Activated CD4-positive, CD25-positive, alpha-beta regulatory T cell treated with anti-CD3 and anti-CD28 coated beads, Interleukin-2, amount 50 U/mL, for 72 hours (primary cell): Measurements from ENCODE around the gene LAMA3.

Experiments
- DNase-seq: peaks from one replicate; pipeline ENCODE4 v3.0.0; 2021

Gene LAMA3

GRCh38 chr18:23953984-23954383, 264.7 kb downstream of the LAMA3 start:
- no peak for DNase-seq

GRCh38 chr18:23956483-23956882, 267.2 kb downstream of the LAMA3 start:
- no peak for DNase-seq

- no peak for DNase-seq
Measured at GRCh38 chr18:23958036-23958435, 268.8 kb downstream of the LAMA3 start.

DNA sequence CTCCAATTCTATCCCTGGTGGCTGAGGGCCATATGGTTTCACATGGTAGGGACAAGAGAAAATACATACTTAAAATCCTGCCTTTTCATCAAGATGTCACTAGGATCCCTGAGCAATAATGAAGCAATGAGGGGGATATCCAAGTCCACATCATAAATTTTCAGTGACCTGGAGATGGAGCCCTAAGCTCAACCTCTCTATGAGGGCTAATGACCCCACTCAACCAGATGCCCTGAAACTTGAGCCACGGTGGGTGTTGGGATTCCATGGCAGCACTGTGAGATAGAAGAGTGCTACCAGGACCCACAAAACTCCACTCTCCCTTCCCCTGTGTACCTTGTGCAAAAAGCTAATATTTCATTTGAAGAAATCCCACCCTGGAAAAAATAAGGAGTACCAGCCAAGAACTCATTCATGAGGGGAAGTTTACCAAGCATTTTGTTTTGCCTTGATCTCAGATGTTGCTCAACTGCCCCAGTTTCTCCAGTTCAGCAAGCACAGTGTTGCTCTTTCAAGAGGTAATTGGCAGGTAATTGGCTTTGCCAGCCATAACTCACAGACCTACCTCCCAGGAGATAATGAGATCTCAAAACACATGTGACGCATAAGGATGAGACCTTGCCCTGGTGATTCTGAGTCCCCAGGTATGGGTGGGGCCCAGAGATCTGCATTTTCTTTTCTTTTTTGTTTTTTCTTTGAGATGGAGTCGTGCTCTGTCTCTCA, 274.4 kb downstream of the LAMA3 start:
- no peak for DNase-seq

GRCh38 chr18:23964282-23965238, 275.3 kb downstream of the LAMA3 start:
- DNase-seq = no peak

- DNase-seq = no peak
Measured at GRCh38 chr18:23966909-23967308, 277.7 kb downstream of the LAMA3 start.

DNA sequence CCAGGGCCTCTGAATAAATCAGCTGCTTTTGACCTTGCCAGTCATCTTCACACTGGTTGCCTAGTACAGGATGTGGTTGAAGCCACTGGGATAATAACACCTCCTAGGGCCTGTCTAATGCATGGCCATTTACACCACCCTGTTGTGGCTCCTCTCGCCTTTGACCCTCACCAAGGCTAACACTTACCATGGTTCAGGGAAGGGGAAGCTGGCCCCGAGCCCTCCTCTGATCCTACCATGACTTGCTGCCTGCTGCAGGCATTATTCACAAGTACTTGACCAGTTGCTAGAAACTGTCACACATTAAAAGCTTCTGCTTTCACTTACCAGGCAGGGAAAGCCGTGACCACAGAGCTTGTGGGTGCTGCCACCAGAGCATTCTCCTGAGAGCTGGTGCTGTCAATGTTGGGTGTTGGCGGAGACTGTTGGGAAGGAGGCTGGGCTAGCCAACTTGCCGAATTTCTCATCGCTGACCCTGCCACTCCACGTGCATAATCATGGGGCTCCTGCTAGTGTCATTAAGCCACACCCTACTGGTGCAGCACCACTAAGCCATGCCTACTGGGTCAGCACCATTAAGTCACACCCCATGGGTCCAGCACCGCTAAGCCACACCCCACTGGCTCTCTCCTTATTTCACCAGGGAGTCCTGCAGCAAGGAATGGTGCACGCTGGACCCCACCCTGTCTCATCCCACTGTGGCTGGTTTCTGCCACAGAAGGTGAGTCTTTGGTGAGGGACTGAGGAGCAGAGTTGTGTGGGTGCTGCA, 278.3 kb downstream of the LAMA3 start:
- no peak for DNase-seq

- no peak for DNase-seq
Measured at GRCh38 chr18:23968638-23969604, 279.7 kb downstream of the LAMA3 start.

- DNase-seq = no peak
Measured at GRCh38 chr18:23969664-23970063, 280.4 kb downstream of the LAMA3 start.

DNA sequence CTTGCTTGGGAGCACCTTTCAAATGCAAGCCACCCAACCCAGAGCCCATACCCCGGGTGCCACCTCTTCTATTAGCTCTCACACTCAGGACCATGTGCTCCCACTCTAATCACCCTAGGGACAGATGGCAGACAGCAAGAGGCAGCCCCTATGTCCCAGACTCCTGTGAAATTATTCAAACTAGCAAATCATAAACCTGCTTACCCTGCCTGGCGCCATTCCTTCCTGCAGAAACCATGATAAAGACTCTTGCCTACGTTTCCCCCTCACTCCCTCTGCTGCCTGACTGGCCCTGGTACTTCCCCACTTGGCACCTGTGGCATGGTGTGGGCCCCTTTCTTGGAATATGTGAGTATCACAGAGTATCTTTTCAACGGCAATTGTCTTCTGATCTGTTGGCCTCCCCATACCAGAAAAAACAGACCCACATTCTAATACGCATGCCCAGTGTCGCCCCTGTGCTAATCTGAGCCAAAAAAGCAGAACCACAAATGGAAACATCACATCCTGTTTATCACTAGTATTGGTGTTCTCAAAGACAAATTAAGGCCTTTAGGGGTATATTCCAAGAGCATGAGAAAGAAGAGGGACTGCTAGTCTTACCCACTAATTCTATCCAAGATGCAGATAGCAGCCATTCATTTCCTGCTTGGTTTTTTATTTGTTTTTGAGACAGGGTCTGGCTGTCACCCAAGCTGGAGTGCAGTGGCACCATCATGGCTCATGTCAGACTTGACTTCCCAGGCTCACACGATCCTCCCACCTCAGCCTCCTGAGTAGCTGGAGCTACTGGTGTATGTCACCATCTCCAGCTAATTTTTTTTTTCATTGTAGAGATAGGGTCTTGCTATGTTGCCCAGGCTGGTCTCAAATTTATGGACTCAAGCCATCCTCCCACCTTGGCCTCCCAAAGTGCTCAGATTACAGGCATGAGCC, 281.2 kb downstream of the LAMA3 start:
- no peak for DNase-seq

GRCh38 chr18:23971097-23971440, 281.8 kb downstream of the LAMA3 start:
- DNase-seq = no peak

DNA sequence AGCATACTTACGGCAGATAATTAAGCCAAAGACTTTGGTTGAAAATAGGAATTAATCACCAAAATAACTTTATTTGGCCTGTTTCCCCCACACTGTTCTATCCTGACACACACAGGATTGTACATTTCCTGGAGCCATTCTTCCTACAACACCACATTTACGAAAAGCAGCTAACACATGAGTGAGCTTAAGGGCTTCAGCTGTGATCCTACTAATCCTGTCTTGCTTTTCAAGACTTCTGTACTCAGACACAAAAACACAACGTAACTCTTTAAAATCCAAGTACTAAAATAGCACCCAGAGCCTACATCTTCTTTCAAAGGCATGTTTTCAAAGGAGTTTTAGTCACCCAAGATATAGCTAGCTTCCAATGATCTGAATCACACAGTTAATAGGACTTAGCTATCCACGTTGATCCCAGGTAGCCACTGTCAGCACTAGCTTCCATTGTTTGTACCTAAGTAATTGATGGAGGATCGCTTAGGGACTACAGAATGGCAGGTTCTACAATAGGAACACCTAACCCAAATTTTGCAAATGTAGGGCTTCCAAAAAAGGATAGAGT, 282.5 kb downstream of the LAMA3 start:
- no peak for DNase-seq

DNA sequence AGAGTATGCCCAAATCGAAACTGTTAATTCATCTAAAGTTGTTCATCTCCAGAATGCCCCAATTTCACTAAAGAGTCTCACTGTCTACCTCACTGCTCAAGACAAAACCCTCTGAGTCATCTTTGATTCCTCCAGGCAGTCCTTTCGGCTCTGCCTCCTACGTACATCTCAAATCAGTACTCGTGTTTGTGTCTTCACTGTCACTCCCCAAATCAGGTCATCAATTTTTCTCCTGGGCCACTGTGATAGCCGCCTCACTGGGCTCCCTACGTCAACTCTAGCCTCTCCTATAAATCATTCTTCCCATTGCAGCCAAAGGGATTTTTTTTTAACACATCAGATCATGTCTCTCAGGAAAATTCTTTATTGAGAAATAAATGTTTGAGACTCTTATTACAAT, 283.2 kb downstream of the LAMA3 start:
- no peak for DNase-seq

DNA sequence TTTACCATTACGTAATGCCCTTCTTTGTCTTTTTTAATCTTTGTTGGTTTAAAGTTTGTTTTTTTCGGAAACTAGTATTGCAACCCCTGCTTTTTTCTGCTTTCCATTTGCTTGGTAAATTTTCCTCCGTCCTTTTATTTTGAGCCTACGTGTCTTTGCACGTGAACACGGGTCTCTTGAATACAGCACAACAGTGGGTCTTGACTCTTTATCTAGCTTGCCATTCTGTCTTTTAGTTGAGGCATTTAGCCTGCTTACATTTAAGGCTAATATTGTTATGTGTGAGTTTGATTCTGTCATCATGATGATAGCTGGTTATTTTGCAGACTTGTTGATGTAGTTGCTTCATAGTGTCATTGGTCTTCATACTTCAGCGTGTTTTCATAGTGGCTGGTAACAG, 287.9 kb downstream of the LAMA3 start:
- no peak for DNase-seq

DNA sequence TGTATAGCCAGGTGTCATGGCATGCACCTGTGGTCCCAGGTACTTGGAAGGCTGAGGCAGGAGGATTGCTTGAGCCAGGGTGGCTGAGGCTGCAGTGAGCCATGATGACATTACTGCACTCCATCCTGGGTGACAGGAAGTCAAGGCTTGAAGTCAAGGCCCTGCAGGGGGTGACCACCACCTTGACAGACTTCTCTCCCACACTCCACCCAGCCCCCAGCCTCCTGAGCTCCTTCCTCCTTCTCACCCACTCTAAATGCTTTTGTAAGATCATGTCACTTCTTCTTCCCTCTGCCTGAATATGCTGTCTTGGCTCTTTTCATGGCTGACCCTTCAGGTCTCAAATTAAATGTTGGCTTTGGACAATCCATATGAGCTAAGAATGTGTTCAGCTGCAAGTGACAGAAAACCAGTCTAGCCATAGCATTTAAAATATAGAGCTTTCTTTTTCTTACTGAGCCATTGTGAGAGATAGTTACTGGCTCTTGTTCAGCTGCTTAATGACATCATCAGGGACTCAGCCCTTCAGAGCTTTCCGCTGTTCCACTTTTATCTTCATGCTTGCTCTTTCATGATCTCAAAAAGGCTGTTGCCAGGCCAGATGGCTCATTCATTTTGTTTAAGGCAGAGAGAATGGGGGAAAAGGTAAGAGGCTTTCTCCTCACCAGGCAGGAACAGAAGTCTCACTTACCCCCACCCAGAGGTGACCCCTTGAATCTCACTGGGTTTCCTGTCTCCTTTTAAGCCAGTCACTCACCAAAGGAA, 288.6 kb downstream of the LAMA3 start:
- DNase-seq = no peak

- no peak for DNase-seq
Measured at GRCh38 chr18:23981369-23981980, 292.2 kb downstream of the LAMA3 start.

DNA sequence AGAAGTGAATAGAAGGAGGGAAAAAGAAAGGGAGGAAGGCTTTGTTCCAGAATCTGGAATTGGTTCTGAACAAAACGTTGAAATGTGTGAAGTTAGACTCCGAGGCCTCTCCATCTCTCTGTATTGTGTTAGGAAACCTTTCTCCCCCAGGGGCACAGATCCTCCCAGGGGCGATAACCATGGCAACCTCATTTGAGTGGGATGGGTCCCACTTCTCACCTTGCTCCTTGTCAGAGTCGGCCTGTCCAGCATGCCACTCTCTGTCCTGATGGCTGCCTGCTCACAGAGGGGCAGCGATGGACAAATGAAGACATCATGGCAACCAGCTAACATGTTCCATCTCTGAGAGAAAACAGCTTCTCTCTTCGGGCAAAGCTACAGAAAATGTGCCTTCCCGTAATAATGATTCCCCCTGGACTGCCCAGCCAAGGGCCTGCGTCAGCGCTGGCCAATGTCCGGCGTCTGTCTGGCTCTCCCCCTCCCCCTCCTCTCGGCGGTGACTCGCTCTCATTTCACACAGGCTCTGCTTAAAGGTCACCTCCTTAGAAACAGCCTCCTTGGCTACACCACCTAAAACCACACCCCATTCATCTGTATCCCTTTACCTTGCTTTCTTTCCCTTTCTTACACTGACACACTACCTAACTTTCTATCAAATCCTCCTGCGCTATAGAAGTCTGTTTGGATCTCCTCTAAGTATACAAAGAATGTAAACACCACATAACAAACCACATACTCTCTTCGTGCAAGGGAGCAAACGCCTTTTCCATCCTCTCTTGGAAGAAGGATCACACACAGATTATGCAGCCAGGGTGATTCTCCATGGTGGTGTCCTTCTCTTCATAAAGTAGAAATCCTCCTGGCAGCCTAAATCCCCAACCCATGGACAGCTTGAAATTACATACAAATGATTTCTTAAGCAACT, 293.2 kb downstream of the LAMA3 start:
- DNase-seq = no peak

- no peak for DNase-seq
Measured at GRCh38 chr18:23983112-23983511, 293.9 kb downstream of the LAMA3 start.
